ENCODE data around the gene GPR183.
A peak's percentile ranks its signal among the peaks of the same experiment; 100 is the strongest.

GPR183 gene

DNA sequence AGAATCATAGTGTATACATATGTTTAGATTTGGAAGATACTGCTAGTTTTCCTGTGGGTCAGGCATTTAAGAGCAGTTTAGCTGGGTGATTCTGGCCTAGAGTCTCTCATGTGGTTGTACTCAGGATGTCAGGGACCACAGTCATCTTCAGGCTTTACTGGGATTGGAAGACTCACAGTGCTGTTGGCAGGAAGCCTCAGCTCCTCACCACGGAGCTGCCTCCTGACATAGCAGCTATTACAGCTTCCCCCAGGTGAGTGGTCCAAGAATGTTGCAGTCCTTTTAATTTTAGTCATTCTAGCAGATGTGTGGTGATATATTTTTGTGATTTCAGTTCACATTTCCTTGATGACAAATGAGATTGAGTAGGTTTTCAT, 32.1 kb downstream of the GPR183 start:
- Histone ChIP-seq H3K4me1 (ENCODE audit: control insufficient read depth, insufficient read depth, low read depth, low read length) (no peaks in the 10 kb centered on the region), H3K79me1 (replicated peaks; ENCODE audit: low read length, poor library complexity, severe bottlenecking) (peaks cover 38% of the 10 kb centered on the region), H2BK15ac (ENCODE audit: low read depth, poor library complexity, severe bottlenecking) (no peak overlapping the region), H4K8ac (ENCODE audit: low read length) (no peak overlapping the region), H2BK5ac (ENCODE audit: low read depth, low read length, poor library complexity, severe bottlenecking) (no peak overlapping the region), H2BK120ac (ENCODE audit: low read depth, low read length) (no peak overlapping the region), H2AK5ac (ENCODE audit: low read length, severe bottlenecking) (no peak overlapping the region), H2BK12ac (ENCODE audit: low read length in 2 of 2) (no peak overlapping the region), H4K91ac (ENCODE audit: low read length) (no peak overlapping the region), H3K27me3 (ENCODE audit: control insufficient read depth in 1 of 2, insufficient read depth in 1 of 2, low read length in 2 of 2) (no peaks in the 10 kb centered on the region), H3K4ac (ENCODE audit: low read depth in 1 of 2, low read length in 2 of 2) (no peak overlapping the region), H3K4me2 (ENCODE audit: low read length, poor library complexity, severe bottlenecking) (no peak overlapping the region), H3K18ac (ENCODE audit: low read depth in 1 of 2, low read length in 2 of 2) (no peak overlapping the region), H3K4me3 (ENCODE audit: insufficient read depth in 1 of 2, low read depth in 1 of 2, low read length in 2 of 2) (no peak overlapping the region), H3K9me3 (ENCODE audit: control insufficient read depth, low read length) (peaks cover 5% of the 10 kb centered on the region), H3K23ac (ENCODE audit: low read length in 2 of 2) (no peak overlapping the region), H2AFZ (ENCODE audit: low read depth, low read length) (no peak overlapping the region), H3K9ac (ENCODE audit: low read length) (no peak overlapping the region), H3K36me3 (ENCODE audit: control insufficient read depth in 1 of 2, insufficient read depth in 2 of 2, low read depth in 1 of 2, low read length in 2 of 2) (peaks cover 0 to 8% of the 10 kb centered on the region in 2 experiments), H3K27ac (ENCODE audit: low read length, poor library complexity, severe bottlenecking) (no peak overlapping the region), H3K14ac (ENCODE audit: low read length in 2 of 2) (no peak overlapping the region)
- peak; percentile 34 for DNase-seq
- 64% methylated on average over 1 of the region's 1 CpG for WGBS

DNA sequence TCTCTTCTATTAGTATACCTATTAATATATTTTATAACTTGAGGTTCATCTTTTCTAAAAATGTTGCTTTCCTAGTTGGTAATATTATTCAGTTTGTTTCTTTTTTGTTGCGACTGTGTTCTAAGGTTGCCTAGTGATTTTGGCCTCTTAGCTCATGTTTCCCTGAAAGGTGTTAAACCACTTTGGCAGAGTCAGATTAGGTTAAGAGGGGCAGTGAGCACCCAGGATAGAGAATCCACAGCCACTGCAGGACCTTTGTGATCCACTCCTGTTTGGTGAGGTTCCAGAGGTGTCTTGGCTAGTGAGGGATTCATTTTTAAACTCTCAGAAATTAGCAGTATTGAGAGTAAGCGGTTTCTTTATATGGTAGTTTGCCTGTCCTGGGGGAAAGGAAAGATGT, 34.1 kb downstream of the GPR183 start:
- H2BK12ac ChIP-seq (ENCODE audit: low read length in 2 of 2) = no peak overlapping the region
- H3K4me2 ChIP-seq (ENCODE audit: low read length, poor library complexity, severe bottlenecking) = no peak overlapping the region
- H3K9me3 ChIP-seq (ENCODE audit: control insufficient read depth, low read length) = peaks cover 5% of the 10 kb centered on the region
- no peak for DNase-seq
- no peak overlapping the region for H2BK15ac ChIP-seq (ENCODE audit: low read depth, poor library complexity, severe bottlenecking)
- no peak overlapping the region for H3K4ac ChIP-seq (ENCODE audit: low read depth in 1 of 2, low read length in 2 of 2)
- no peak overlapping the region for H3K14ac ChIP-seq (ENCODE audit: low read length in 2 of 2)
- H4K8ac ChIP-seq (ENCODE audit: low read length) = no peak overlapping the region
- no peak overlapping the region for H3K27ac ChIP-seq (ENCODE audit: low read length, poor library complexity, severe bottlenecking)
- whole genome bisulfite sequencing = 97% methylated on average over 2 of the region's 2 CpGs
- no peak overlapping the region for H3K4me3 ChIP-seq (ENCODE audit: insufficient read depth in 1 of 2, low read depth in 1 of 2, low read length in 2 of 2)
- no peak overlapping the region for H4K91ac ChIP-seq (ENCODE audit: low read length)
- no peaks in the 10 kb centered on the region for H3K27me3 ChIP-seq (ENCODE audit: control insufficient read depth in 1 of 2, insufficient read depth in 1 of 2, low read length in 2 of 2)
- H3K36me3 ChIP-seq (ENCODE audit: control insufficient read depth in 1 of 2, insufficient read depth in 2 of 2, low read depth in 1 of 2, low read length in 2 of 2) = peaks cover 0 to 8% of the 10 kb centered on the region in 2 experiments
- no peak overlapping the region for H2BK120ac ChIP-seq (ENCODE audit: low read depth, low read length)
- H3K9ac ChIP-seq (ENCODE audit: low read length) = no peak overlapping the region
- no peak overlapping the region for H2AK5ac ChIP-seq (ENCODE audit: low read length, severe bottlenecking)
- no peak overlapping the region for H3K18ac ChIP-seq (ENCODE audit: low read depth in 1 of 2, low read length in 2 of 2)
- no peaks in the 10 kb centered on the region for H3K4me1 ChIP-seq (ENCODE audit: control insufficient read depth, insufficient read depth, low read depth, low read length)
- H2BK5ac ChIP-seq (ENCODE audit: low read depth, low read length, poor library complexity, severe bottlenecking) = no peak overlapping the region
- no peak overlapping the region for H3K23ac ChIP-seq (ENCODE audit: low read length in 2 of 2)
- H2AFZ ChIP-seq (ENCODE audit: low read depth, low read length) = no peak overlapping the region
- peaks cover 39% of the 10 kb centered on the region for H3K79me1 ChIP-seq (replicated peaks; ENCODE audit: low read length, poor library complexity, severe bottlenecking)

DNA sequence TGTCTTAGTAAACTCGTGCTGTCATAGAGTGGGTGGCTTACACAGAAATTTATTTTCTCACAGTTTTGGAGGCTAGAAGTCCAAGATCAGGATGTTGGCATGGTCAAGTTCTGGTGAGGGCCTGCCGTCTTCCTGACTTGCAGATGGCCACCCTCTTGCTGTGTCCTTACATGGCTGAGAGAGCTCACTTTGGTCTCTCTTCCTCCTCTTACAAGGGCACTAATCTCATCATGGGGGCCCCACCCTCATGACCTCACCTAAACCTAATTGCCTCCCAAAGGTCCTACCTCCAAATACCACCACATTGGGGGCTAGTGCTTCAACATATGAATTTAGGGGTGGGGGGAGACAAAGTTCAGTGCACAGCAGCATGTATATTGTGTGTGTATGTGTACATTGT, 34.7 kb downstream of the GPR183 start:
- Histone ChIP-seq H4K91ac (ENCODE audit: low read length) (no peak overlapping the region), H3K9me3 (ENCODE audit: control insufficient read depth, low read length) (peaks cover 5% of the 10 kb centered on the region), H2BK12ac (ENCODE audit: low read length in 2 of 2) (no peak overlapping the region), H2AFZ (ENCODE audit: low read depth, low read length) (no peak overlapping the region), H3K18ac (ENCODE audit: low read depth in 1 of 2, low read length in 2 of 2) (peak overlapping the region in 1 of 2 experiments; percentile 21), H3K23ac (ENCODE audit: low read length in 2 of 2) (no peak overlapping the region), H3K36me3 (ENCODE audit: control insufficient read depth in 1 of 2, insufficient read depth in 2 of 2, low read depth in 1 of 2, low read length in 2 of 2) (peaks cover 0 to 13% of the 10 kb centered on the region in 2 experiments), H2AK5ac (ENCODE audit: low read length, severe bottlenecking) (no peak overlapping the region), H3K4me2 (ENCODE audit: low read length, poor library complexity, severe bottlenecking) (no peak overlapping the region), H2BK120ac (ENCODE audit: low read depth, low read length) (no peak overlapping the region), H4K8ac (ENCODE audit: low read length) (no peak overlapping the region), H3K9ac (ENCODE audit: low read length) (no peak overlapping the region), H3K79me1 (replicated peaks; ENCODE audit: low read length, poor library complexity, severe bottlenecking) (peaks cover 41% of the 10 kb centered on the region), H3K4me1 (ENCODE audit: control insufficient read depth, insufficient read depth, low read depth, low read length) (no peaks in the 10 kb centered on the region), H3K4me3 (ENCODE audit: insufficient read depth in 1 of 2, low read depth in 1 of 2, low read length in 2 of 2) (no peak overlapping the region), H3K4ac (ENCODE audit: low read depth in 1 of 2, low read length in 2 of 2) (no peak overlapping the region), H3K27ac (ENCODE audit: low read length, poor library complexity, severe bottlenecking) (no peak overlapping the region), H2BK5ac (ENCODE audit: low read depth, low read length, poor library complexity, severe bottlenecking) (no peak overlapping the region), H3K14ac (ENCODE audit: low read length in 2 of 2) (no peak overlapping the region), H3K27me3 (ENCODE audit: control insufficient read depth in 1 of 2, insufficient read depth in 1 of 2, low read length in 2 of 2) (no peaks in the 10 kb centered on the region), H2BK15ac (ENCODE audit: low read depth, poor library complexity, severe bottlenecking) (no peak overlapping the region)
- 95% methylated on average over 2 of the region's 2 CpGs for WGBS
- no peak for DNase-seq

DNA sequence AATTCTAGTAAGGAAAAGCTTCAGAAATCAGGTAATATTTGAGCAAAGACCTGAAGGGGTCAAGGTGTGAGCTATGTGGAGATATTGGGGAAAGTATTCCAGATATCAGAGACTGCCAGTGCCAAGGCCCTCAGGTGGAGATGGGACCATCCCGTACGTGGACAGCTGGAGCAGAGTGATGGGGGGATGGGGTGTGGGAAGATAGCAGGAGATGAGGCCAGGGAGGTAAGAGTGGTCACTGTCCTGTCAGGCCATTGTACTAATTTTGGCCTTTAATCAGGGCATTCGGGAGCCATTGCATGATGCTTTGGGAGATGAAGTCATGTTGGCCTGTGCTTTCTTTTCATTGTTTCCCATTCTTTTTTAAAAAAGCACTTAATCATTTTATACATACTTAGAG, 36.0 kb downstream of the GPR183 start:
- Histone ChIP-seq H2BK120ac (ENCODE audit: low read depth, low read length) (no peak overlapping the region), H2BK5ac (ENCODE audit: low read depth, low read length, poor library complexity, severe bottlenecking) (no peak overlapping the region), H2AK5ac (ENCODE audit: low read length, severe bottlenecking) (no peak overlapping the region), H3K36me3 (ENCODE audit: control insufficient read depth in 1 of 2, insufficient read depth in 2 of 2, low read depth in 1 of 2, low read length in 2 of 2) (peaks cover 0 to 10% of the 10 kb centered on the region in 2 experiments), H3K18ac (ENCODE audit: low read depth in 1 of 2, low read length in 2 of 2) (no peak overlapping the region), H4K91ac (ENCODE audit: low read length) (no peak overlapping the region), H3K79me1 (replicated peaks; ENCODE audit: low read length, poor library complexity, severe bottlenecking) (peaks cover 39% of the 10 kb centered on the region), H3K27ac (ENCODE audit: low read length, poor library complexity, severe bottlenecking) (no peak overlapping the region), H3K4me3 (ENCODE audit: insufficient read depth in 1 of 2, low read depth in 1 of 2, low read length in 2 of 2) (no peak overlapping the region), H2BK15ac (ENCODE audit: low read depth, poor library complexity, severe bottlenecking) (no peak overlapping the region), H3K4me2 (ENCODE audit: low read length, poor library complexity, severe bottlenecking) (no peak overlapping the region), H2AFZ (ENCODE audit: low read depth, low read length) (no peak overlapping the region), H3K4ac (ENCODE audit: low read depth in 1 of 2, low read length in 2 of 2) (no peak overlapping the region), H3K27me3 (ENCODE audit: control insufficient read depth in 1 of 2, insufficient read depth in 1 of 2, low read length in 2 of 2) (no peaks in the 10 kb centered on the region), H3K4me1 (ENCODE audit: control insufficient read depth, insufficient read depth, low read depth, low read length) (no peaks in the 10 kb centered on the region), H3K14ac (ENCODE audit: low read length in 2 of 2) (no peak overlapping the region), H3K9me3 (ENCODE audit: control insufficient read depth, low read length) (peaks cover 5% of the 10 kb centered on the region), H3K9ac (ENCODE audit: low read length) (no peak overlapping the region), H4K8ac (ENCODE audit: low read length) (no peak overlapping the region), H3K23ac (ENCODE audit: low read length in 2 of 2) (no peak overlapping the region), H2BK12ac (ENCODE audit: low read length in 2 of 2) (no peak overlapping the region)
- 98% methylated on average over 2 of the region's 3 CpGs for WGBS
- DNase-seq = no peak
